HCT116 (cell line): ENCODE data around the gene FAM170B. TPM values are rescaled to one million over a fixed set of nuclear protein-coding genes. Genes with fewer than 3 reads are reported as not detected.

Source experiments
- ATAC-seq: fragments of 200-7000 bp; cut with Tn5 transposase; 2 replicates; pipeline ENCODE4 v1.9.1; 2020; ENCODE audit warnings: mild to moderate bottlenecking, moderate library complexity
- BruUV-seq: library from RNA; stranded (reverse); fragments of 400-500 nt; replicated peaks from 2 replicates; lab custom pipeline; 2021; lab: Mats Ljungman, UMichigan
- CTCF ChIA-PET: fragments of 300-600 bp; sonication (Branson Sonifier 250); formaldehyde crosslinking; loops from one replicate; lab custom pipeline; 2021; ENCODE audit warnings: antibody characterized with exemption; lab: Charles Lee
- POLR2A ChIA-PET: fragments of 300-600, 350-600 bp; sonication (Branson Sonifier 250); formaldehyde crosslinking; loops from one replicate; lab custom pipeline; 2021; ENCODE audit warnings: antibody characterized with exemption; lab: Charles Lee
- RAD21 ChIA-PET, 2 experiments: fragments of 300-600 bp; sonication (Branson Sonifier 250); formaldehyde crosslinking; loops; one replicate each; lab custom pipeline; 2023; ENCODE audit warnings: low total read pairs in 2 of 2; ENCODE audit not compliant: uncharacterized antibody in 2 of 2, unreplicated experiment in 2 of 2, low non-redundant PET in 1 of 2; lab: Charles Lee
- DNase-seq: peaks from one replicate; pipeline ENCODE4 v3.0.0-alpha.2; 2010; ENCODE audit warnings: low read depth, low spot score
- H2AFZ ChIP-seq: fragments of 200-600 bp; shearing (Covaris generic), sonication (generic); 2 replicates; pipeline ENCODE4 v1.6.1; 2017; ENCODE audit warnings: low read depth, mixed run types, mixed read lengths, antibody characterized with exemption, low read length; ENCODE audit not compliant: poor library complexity, severe bottlenecking
- H3K27ac ChIP-seq: 2 replicates; pipeline ENCODE4 v1.5.1; 2012; ENCODE audit warnings: low read depth, low read length
- H3K27me3 ChIP-seq: fragments of 200-600 bp; sonication (generic); 2 replicates; pipeline ENCODE4 v1.6.1; 2016; ENCODE audit warnings: mixed run types, low read length, mixed read lengths; ENCODE audit not compliant: insufficient read depth
- H3K36me3 ChIP-seq, 2 experiments: fragments of 200-500 bp in 1 of 2; fragments of 200-600 bp in 1 of 2; sonication (Bioruptor generic) in 1 of 2; sonication (generic) in 1 of 2; 2 replicates each; pipeline versions ENCODE4 v1.5.1 to v1.6.1; 2014 to 2016; ENCODE audit warnings: low read length in 2 of 2, inconsistent platforms in 1 of 2, mixed read lengths in 1 of 2, mixed run types in 1 of 2; ENCODE audit not compliant: insufficient read depth in 2 of 2, control insufficient read depth in 1 of 2
- H3K4me1 ChIP-seq, 2 experiments: fragments of 200-600 bp in 1 of 2; sonication (generic) in 1 of 2; 2 replicates each; pipeline versions ENCODE4 v1.5.1 to v1.6.1; 2012 to 2017; ENCODE audit warnings: low read length in 2 of 2, inconsistent platforms in 1 of 2, mild to moderate bottlenecking in 1 of 2, mixed read lengths in 1 of 2, mixed run types in 1 of 2, moderate library complexity in 1 of 2; ENCODE audit not compliant: insufficient read depth in 2 of 2, control insufficient read depth in 1 of 2
- H3K4me2 ChIP-seq: fragments of 200-600 bp; sonication (generic); 2 replicates; pipeline ENCODE4 v1.6.1; 2017; ENCODE audit warnings: mixed run types, low read length, mixed read lengths
- H3K4me3 ChIP-seq, 2 experiments: fragments of 200-600 bp in 1 of 2; sonication (generic) in 1 of 2; replicated peaks in 1 of 2; 2 replicates each; pipeline ENCODE4 v1.5.1; 2011 to 2016; ENCODE audit warnings: low read length in 2 of 2, control low read depth in 1 of 2, low read depth in 1 of 2, mild to moderate bottlenecking in 1 of 2, mixed read lengths in 1 of 2, mixed run types in 1 of 2
- H3K79me2 ChIP-seq: fragments of 200-600 bp; sonication (generic); 2 replicates; pipeline ENCODE4 v1.6.1; 2017; ENCODE audit warnings: mild to moderate bottlenecking, mixed run types, low read length, moderate library complexity, mixed read lengths; ENCODE audit not compliant: insufficient read depth
- H3K9ac ChIP-seq: fragments of 200-600 bp; sonication (generic); 2 replicates; pipeline ENCODE4 v1.6.1; 2016; ENCODE audit warnings: low read length, mixed read lengths
- H3K9me2 ChIP-seq: fragments of 200-600 bp; sonication (generic), shearing (Covaris generic); 2 replicates; pipeline ENCODE4 v1.6.1; 2017; ENCODE audit warnings: mixed run types, mild to moderate bottlenecking, moderate library complexity; ENCODE audit not compliant: insufficient read depth
- H3K9me3 ChIP-seq, 2 experiments: fragments of 200-500 bp in 1 of 2; fragments of 200-600 bp in 1 of 2; sonication (Bioruptor generic) in 1 of 2; sonication (generic) in 1 of 2; 2 replicates each; pipeline ENCODE4 v1.6.1; 2014 to 2017; ENCODE audit warnings: low read length in 2 of 2, mixed read lengths in 2 of 2, inconsistent platforms in 1 of 2, low read depth in 1 of 2, mild to moderate bottlenecking in 1 of 2, mixed run types in 1 of 2, moderate library complexity in 1 of 2; ENCODE audit not compliant: control insufficient read depth in 1 of 2, insufficient read depth in 1 of 2
- H4K20me1 ChIP-seq: fragments of 200-600 bp; sonication (generic), shearing (Covaris generic); 2 replicates; pipeline ENCODE4 v1.6.1; 2017; ENCODE audit warnings: mixed run types, mild to moderate bottlenecking, moderate library complexity; ENCODE audit not compliant: insufficient read depth
- CBX3 ChIP-seq: IDR thresholded peaks from 2 replicates; pipeline ENCODE4 v1.6.1; 2012; ENCODE audit warnings: low read depth
- CEBPB ChIP-seq: IDR thresholded peaks from 2 replicates; pipeline ENCODE4 v1.6.1; 2012; ENCODE audit warnings: low read depth
- EGR1 ChIP-seq: IDR thresholded peaks from 2 replicates; pipeline ENCODE4 v1.6.1; 2012; ENCODE audit warnings: low read depth
- EZH2 ChIP-seq: fragments of 200-600 bp; sonication (generic); IDR thresholded peaks from 2 replicates; pipeline ENCODE4 v1.6.1; 2017; ENCODE audit warnings: antibody characterized with exemption, mixed run types
- EZH2phosphoT487 ChIP-seq: fragments of 200-600 bp; IDR thresholded peaks from 2 replicates; pipeline ENCODE4 v1.6.1; 2018; ENCODE audit warnings: antibody characterized with exemption, borderline replicate concordance
- JUND ChIP-seq: IDR thresholded peaks from 2 replicates; pipeline ENCODE4 v1.6.1; 2012
- POLR2AphosphoS5 ChIP-seq: IDR thresholded peaks from 2 replicates; pipeline ENCODE4 v1.6.1; 2011; ENCODE audit warnings: mild to moderate bottlenecking, low read depth, low read length, moderate library complexity
- SIN3A ChIP-seq: IDR thresholded peaks from 2 replicates; pipeline ENCODE4 v1.6.1; 2012; ENCODE audit warnings: low read depth
- SRF ChIP-seq: IDR thresholded peaks from 2 replicates; pipeline ENCODE4 v1.6.1; 2012; ENCODE audit warnings: low read depth
- ZNF274 ChIP-seq: fragments of 200-500 bp; sonication (Bioruptor generic); IDR thresholded peaks from 2 replicates; pipeline ENCODE4 v1.6.1; 2014; ENCODE audit warnings: mild to moderate bottlenecking, low read depth, low read length, inconsistent platforms
- intact Hi-C: fragments of 100-400 bp; cut with micrococcal nuclease; formaldehyde crosslinking; loops from 2 replicates; pipeline ENCODE4 v1.10.0; 2022
- total RNA-seq: library from RNA; stranded (reverse); gene quantifications from one replicate; pipeline ENCODE4 v1.2.1, GENCODE V29; 2021; ENCODE audit not compliant: unreplicated experiment
- TF ChIP-seq, protein P1 (sequence below): IDR thresholded peaks from 2 replicates; pipeline ENCODE4 v1.6.1; 2011; ENCODE audit warnings: mild to moderate bottlenecking, low read length, moderate library complexity; ENCODE audit not compliant: insufficient replicate concordance; ENCODE audit errors: extremely low read depth
- TF ChIP-seq, protein P2 (sequence below): IDR thresholded peaks from 2 replicates; pipeline ENCODE4 v1.6.1; 2012
- TF ChIP-seq, protein P3 (sequence below): IDR thresholded peaks from 2 replicates; pipeline ENCODE4 v1.6.1; 2012
- TF ChIP-seq, protein P4 (sequence below): IDR thresholded peaks from 2 replicates; pipeline ENCODE4 v1.6.1; 2012; ENCODE audit warnings: low read depth

The FAM170B gene
- total RNA-seq, 1 experiment from 2014 or later = not detected

DNA sequence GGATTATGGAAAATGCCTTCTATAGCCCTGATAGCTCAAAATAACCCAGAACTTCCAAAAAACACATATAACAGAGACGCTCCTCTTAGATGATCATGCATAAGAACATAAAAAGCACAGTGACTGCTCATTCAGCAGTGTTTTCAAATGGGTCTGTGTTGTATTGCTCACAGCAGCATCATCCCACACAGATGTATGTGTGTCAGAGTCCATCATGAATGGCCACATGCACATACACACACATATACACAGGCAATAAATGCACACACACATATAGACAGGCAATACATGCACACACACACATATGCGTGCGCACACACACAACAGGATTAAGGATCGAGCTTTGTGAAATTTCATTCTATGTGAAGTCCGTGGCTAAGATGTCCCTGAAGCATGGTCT, 28.2 kb upstream of the FAM170B start:
- Histone ChIP-seq H3K27ac (no peak overlapping the region), H3K4me2 (no peak overlapping the region), H3K36me3 (no peaks in the 10 kb centered on the region), H2AFZ (no peak overlapping the region), H3K4me3 (no peak overlapping the region), H3K9me2 (no peaks in the 10 kb centered on the region), H3K9ac (no peak overlapping the region), H4K20me1 (no peaks in the 10 kb centered on the region; the same call in 1 of the 2 replicates), H3K9me3 (no peaks in the 10 kb centered on the region), H3K4me1 (peaks cover 2 to 4% of the 10 kb centered on the region in 2 experiments; a peak in 1 of 4 replicates), H3K27me3 (peaks cover 45% of the 10 kb centered on the region), H3K79me2 (no peaks in the 10 kb centered on the region)
- POLR2A ChIA-PET = no interaction called here
- CTCF ChIA-PET = interaction anchor here (1.1 to 1.9 kb wide), 5 partner anchors 14 to 506 kb away, joined by 3 to 12 read pairs (median 9); no protein-coding TSS in a partner anchor
- intact Hi-C loops = loop anchor here (5.0 kb wide), 1 partner anchor 500 kb away; no protein-coding TSS in a partner anchor
- no peak for TF ChIP-seq POLR2AphosphoS5
- TF ChIP-seq EZH2 = no peak
- TF ChIP-seq, protein P1, sequence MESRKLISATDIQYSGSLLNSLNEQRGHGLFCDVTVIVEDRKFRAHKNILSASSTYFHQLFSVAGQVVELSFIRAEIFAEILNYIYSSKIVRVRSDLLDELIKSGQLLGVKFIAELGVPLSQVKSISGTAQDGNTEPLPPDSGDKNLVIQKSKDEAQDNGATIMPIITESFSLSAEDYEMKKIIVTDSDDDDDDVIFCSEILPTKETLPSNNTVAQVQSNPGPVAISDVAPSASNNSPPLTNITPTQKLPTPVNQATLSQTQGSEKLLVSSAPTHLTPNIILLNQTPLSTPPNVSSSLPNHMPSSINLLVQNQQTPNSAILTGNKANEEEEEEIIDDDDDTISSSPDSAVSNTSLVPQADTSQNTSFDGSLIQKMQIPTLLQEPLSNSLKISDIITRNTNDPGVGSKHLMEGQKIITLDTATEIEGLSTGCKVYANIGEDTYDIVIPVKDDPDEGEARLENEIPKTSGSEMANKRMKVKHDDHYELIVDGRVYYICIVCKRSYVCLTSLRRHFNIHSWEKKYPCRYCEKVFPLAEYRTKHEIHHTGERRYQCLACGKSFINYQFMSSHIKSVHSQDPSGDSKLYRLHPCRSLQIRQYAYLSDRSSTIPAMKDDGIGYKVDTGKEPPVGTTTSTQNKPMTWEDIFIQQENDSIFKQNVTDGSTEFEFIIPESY = no peak
- TF ChIP-seq CEBPB = no peak
- TF ChIP-seq EZH2phosphoT487 = no peak
- TF ChIP-seq SRF = no peak
- TF ChIP-seq ZNF274 = no peak
- TF ChIP-seq, protein P2, sequence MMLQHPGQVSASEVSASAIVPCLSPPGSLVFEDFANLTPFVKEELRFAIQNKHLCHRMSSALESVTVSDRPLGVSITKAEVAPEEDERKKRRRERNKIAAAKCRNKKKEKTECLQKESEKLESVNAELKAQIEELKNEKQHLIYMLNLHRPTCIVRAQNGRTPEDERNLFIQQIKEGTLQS = no peak
- no peak for TF ChIP-seq EGR1
- no peak for TF ChIP-seq CBX3
- TF ChIP-seq, protein P3, sequence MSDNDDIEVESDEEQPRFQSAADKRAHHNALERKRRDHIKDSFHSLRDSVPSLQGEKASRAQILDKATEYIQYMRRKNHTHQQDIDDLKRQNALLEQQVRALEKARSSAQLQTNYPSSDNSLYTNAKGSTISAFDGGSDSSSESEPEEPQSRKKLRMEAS = no peak
- TF ChIP-seq, protein P4, sequence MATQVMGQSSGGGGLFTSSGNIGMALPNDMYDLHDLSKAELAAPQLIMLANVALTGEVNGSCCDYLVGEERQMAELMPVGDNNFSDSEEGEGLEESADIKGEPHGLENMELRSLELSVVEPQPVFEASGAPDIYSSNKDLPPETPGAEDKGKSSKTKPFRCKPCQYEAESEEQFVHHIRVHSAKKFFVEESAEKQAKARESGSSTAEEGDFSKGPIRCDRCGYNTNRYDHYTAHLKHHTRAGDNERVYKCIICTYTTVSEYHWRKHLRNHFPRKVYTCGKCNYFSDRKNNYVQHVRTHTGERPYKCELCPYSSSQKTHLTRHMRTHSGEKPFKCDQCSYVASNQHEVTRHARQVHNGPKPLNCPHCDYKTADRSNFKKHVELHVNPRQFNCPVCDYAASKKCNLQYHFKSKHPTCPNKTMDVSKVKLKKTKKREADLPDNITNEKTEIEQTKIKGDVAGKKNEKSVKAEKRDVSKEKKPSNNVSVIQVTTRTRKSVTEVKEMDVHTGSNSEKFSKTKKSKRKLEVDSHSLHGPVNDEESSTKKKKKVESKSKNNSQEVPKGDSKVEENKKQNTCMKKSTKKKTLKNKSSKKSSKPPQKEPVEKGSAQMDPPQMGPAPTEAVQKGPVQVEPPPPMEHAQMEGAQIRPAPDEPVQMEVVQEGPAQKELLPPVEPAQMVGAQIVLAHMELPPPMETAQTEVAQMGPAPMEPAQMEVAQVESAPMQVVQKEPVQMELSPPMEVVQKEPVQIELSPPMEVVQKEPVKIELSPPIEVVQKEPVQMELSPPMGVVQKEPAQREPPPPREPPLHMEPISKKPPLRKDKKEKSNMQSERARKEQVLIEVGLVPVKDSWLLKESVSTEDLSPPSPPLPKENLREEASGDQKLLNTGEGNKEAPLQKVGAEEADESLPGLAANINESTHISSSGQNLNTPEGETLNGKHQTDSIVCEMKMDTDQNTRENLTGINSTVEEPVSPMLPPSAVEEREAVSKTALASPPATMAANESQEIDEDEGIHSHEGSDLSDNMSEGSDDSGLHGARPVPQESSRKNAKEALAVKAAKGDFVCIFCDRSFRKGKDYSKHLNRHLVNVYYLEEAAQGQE = no peak
- TF ChIP-seq JUND = no peak
- TF ChIP-seq SIN3A = no peak
- RAD21 ChIA-PET = no interaction called here
- no peak for DNase-seq
- no TSS peak for BruUV-seq
- ATAC-seq = no peak
